ACHN (cell line): ENCODE data around the gene RUBCN.
"Not testable (repeated sequence)": the region's sequence is repeated elsewhere in the genome, so short reads cannot be mapped to it uniquely, and the experiment has no call there.

Experiments used
- DNase-seq: peaks from one replicate; pipeline ENCODE4 v3.0.0-alpha.2; 2015
- in situ Hi-C: cut with HindIII; loops from 2 replicates; pipeline ENCODE4 v1.10.0; 2017; ENCODE audit warnings: low sequenced_read_pairs, low pct_ligation_motif_present, low pct_unique_long_range_greater_than_20kb

RUBCN gene

GRCh38 chr3:197665549-197665948 lies 71.2 kb downstream of the RUBCN start:
- DNase-seq, in situ Hi-C loops: not testable (repeated sequence)

GRCh38 chr3:197665142-197665491 lies 71.6 kb downstream of the RUBCN start:
- in situ Hi-C loops, DNase-seq: not testable (repeated sequence)

- DNase-seq, in situ Hi-C loops: not testable (repeated sequence)
These were observed 72.1 kb downstream of the RUBCN start for GRCh38 chr3:197664414-197665141.

- in situ Hi-C loops, DNase-seq: not testable (repeated sequence)
These were observed 73.2 kb downstream of the RUBCN start for GRCh38 chr3:197663367-197664140.

- in situ Hi-C loops, result not testable (repeated sequence)
These were observed 74.4 kb downstream of the RUBCN start for GRCh38 chr3:197662352-197662751.

DNA sequence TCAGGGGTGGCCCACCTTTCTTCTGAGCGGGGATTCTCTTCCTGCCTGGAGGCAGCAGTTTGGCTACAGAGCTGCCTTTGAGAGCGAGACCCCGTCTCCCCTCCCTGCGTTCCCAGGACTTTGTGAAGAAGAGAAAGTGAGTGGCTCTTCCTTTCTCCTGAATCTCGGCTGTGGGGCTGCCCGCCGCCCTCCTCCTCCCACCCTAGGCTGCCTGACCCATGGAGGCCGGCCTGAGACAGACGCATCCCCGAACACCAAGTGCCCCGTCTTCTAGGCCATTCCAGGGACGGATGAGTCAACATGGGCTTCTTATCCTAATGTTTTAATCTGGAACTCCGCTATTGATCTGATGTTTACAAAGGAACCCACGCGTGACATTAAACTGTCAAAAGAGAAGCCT lies 74.8 kb downstream of the RUBCN start:
- in situ Hi-C loops, DNase-seq: not testable (repeated sequence)

More at GRCh38 chr3:197662352-197662751, 74.4 kb downstream of the RUBCN start:
- DNase-seq, result not testable (repeated sequence)

GRCh38 chr3:197661234-197661834 lies 75.4 kb downstream of the RUBCN start:
- in situ Hi-C loops, DNase-seq: not testable (repeated sequence)

- DNase-seq, in situ Hi-C loops: not testable (repeated sequence)
These were observed 77.0 kb downstream of the RUBCN start for GRCh38 chr3:197659701-197660100.

GRCh38 chr3:197659144-197659543 lies 77.6 kb downstream of the RUBCN start:
- in situ Hi-C loops, DNase-seq: not testable (repeated sequence)

DNA sequence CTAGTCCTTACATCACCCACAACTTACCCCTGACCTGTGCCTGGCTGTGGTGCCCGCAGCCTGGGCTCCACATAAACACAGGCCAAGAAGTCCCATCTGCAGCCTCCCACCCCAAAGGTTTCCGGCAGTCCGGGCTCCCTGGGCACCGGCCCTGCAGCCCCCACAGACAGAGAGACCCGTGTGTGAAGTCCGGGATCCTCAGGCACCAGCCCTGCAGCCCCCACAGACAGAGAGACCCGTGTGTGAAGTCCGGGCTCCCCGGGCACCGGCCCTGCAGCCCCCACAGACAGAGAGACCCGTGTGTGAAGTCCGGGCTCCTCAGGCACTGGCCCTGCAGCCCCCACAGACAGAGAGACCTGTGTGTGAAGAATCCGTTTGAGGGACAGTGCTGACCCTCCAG lies 78.0 kb downstream of the RUBCN start:
- DNase-seq, in situ Hi-C loops: not testable (repeated sequence)

DNA sequence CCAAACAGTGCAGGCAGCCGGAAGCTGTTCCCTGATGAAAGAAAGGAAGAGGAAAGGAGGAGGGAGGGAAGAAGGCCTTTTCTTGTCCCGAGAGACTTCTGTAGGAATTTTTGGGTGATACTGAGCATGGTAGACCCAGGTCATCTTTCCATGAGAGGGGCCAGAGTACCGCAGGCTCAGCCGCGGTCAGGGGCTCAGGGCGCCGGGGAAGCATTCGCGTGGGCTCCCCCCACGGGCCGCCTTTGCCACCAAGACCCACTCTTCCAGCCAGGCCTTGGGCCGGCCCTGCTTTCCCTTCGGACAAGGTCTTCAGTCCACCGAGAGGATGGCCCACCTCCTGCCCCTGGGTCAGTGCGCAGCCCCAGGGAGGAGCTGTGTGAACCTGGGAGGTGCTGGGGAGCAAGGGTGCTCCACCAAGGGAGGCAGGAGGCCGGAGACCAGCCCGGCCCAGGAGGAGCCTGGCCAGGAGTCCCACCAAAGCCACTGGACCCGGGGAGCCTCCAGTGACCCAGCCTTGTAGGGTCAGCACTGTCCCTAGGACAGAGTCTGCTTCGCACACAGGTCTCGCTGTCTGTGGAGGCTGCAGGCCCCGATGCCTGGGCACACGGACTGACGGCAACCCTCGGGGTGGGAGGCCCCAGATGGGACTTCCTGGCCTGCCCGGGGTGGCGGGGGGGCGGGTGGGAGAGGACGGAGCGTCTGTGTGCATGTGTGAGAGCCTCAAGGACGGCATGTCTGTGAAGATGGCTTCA lies 79.0 kb downstream of the RUBCN start:
- DNase-seq, in situ Hi-C loops: not testable (repeated sequence)

GRCh38 chr3:197656960-197657359 lies 79.7 kb downstream of the RUBCN start:
- DNase-seq, in situ Hi-C loops: not testable (repeated sequence)

- in situ Hi-C loops, DNase-seq: not testable (repeated sequence)
These were observed 80.6 kb downstream of the RUBCN start for GRCh38 chr3:197656129-197656528.

- in situ Hi-C loops, DNase-seq: not testable (repeated sequence)
These were observed 81.7 kb downstream of the RUBCN start for GRCh38 chr3:197654998-197655330.

DNA sequence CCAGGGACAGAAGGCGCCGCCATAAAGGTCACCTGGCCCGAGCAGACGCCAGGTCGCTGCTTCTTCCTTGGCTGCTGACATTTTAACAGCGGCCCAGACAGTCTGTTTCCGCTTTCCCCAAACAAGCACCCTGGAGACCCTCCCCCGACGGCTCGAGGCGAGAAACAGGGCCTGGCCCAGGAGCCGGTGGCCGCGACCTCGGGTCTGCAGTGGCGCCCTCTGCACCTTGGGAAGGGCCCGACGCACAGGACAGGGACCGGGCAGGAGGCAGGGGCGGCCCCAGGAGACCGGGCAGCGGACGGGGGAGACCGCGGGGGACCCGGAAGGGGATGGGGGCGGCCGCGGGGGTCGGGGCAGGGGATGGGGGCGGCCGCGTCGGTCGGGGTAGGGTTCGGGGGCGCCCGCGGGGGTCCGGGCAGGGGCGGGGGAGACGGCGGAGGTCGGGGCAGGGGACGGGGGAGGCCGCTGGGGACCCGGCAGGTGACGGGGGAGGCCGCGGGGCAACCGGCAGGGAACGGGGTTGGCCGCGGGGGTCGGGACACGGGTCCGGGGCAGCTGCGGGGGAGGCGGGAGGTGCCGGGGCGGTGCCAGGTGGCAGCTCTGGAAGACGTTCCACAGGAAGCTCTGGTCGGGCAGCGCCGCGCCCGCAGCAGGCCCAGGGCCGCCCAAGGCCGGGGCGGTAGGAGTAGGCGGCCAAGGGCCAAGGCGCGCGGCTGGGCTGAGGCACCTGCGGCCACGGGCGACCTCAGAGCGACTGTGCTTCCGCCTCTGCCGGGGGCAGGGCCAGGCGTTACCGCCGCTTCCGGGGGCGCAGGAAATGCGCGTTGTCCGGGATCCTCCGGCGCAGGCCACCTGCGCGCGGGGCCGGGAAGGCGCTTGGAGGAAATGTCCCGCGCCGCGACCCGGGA lies 82.4 kb downstream of the RUBCN start:
- DNase-seq, in situ Hi-C loops: not testable (repeated sequence)

DNA sequence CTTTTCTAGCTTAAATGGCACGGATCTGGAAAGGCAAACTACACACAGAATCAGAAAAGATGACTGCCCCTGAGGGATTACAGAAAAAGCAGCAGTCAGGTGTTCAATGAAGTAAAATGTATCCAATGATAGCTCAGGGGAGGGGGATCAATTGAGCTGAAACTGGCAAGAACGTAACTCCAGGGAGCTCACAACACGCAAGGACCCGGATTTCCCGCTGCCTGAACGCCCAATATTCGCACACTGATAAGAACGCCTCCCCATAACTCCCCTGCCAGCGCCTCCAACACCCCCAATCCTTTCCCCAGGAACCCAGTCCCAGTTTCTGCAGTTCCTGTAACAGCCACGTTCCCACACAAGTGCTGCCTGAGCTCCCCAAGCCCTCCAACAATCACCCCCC lies 83.8 kb downstream of the RUBCN start:
- in situ Hi-C loops, DNase-seq: not testable (repeated sequence)

DNA sequence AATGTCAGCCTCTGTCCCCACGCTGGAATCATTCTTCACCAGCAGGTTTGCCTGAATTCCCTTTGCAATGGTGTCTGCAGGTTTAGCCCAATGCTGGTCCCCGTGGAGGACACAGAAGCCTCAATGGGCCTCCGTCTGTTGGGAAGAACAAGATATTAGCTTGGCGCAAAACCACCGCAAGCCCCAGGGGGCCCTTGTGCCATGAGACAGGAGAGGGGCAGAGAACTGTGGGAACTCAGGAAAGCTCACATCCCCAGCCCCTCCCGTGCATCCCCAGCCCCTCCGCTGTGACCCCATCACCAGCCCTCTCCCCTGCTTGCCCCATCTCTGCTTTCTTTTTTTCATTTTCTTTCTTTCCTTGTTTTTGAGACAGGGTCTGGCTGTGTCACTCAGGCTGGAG lies 89.1 kb downstream of the RUBCN start:
- in situ Hi-C loops, DNase-seq: not testable (repeated sequence)

DNA sequence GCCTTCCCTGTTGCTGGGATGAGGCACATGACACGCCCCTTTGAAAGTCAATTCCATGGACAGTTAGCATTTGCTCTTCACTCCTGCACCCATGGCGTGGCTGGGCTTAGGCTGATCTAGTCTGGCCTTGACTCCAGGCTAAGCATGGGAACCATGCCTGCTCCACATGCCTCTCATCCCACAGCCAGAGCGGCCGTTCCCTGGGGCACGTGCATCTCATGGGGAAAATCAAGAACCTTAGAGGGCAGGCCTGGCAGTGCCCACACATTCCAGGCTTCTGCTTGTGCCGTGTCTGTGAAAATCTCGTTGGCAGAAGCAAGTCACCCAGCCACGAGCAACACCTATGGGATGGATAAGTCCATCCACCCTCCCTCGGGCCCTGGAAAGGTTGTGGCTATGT lies 89.5 kb downstream of the RUBCN start:
- DNase-seq, in situ Hi-C loops: not testable (repeated sequence)
